Mesenchymal stem cell (in vitro differentiated cells and primary cell): ENCODE measurements around the gene ADAMTS13.
A peak's percentile ranks its signal among the peaks of the same experiment; 100 is the strongest.

Source experiments
- DNase-seq: peaks from one replicate; pipeline ENCODE4 v3.0.0-alpha.2; 2013
- H2AFZ ChIP-seq: one replicate; pipeline ENCODE4 v1.6.1; 2013; ENCODE audit warnings: low read depth, mild to moderate bottlenecking, control low read depth, inconsistent platforms, low read length, moderate library complexity
- H2AK5ac ChIP-seq: 2 replicates; pipeline ENCODE4 v1.6.1; 2013; ENCODE audit warnings: low read length, moderate library complexity, mild to moderate bottlenecking, inconsistent platforms; ENCODE audit not compliant: severe bottlenecking
- H2BK120ac ChIP-seq: one replicate; pipeline ENCODE4 v1.6.1; 2013; ENCODE audit warnings: low read depth, mild to moderate bottlenecking, inconsistent platforms, low read length, moderate library complexity
- H2BK12ac ChIP-seq, 2 experiments: one replicate each; pipeline ENCODE4 v1.6.1; 2013; ENCODE audit warnings: inconsistent platforms in 2 of 2, low read length in 2 of 2, mild to moderate bottlenecking in 2 of 2, moderate library complexity in 2 of 2, control low read depth in 1 of 2
- H2BK15ac ChIP-seq: one replicate; pipeline ENCODE4 v1.6.1; 2013; ENCODE audit warnings: mild to moderate bottlenecking, low read depth, inconsistent platforms; ENCODE audit not compliant: poor library complexity, severe bottlenecking
- H2BK5ac ChIP-seq: 2 replicates; pipeline ENCODE4 v1.6.1; 2013; ENCODE audit warnings: low read depth, mild to moderate bottlenecking, low read length, control low read depth, inconsistent platforms; ENCODE audit not compliant: poor library complexity, severe bottlenecking
- H3K14ac ChIP-seq, 2 experiments: one replicate each; pipeline ENCODE4 v1.6.1; 2013; ENCODE audit warnings: inconsistent platforms in 2 of 2, low read length in 2 of 2, control low read depth in 1 of 2, mild to moderate bottlenecking in 1 of 2, moderate library complexity in 1 of 2
- H3K18ac ChIP-seq, 2 experiments: one replicate each; pipeline ENCODE4 v1.6.1; 2013; ENCODE audit warnings: inconsistent platforms in 2 of 2, low read length in 2 of 2, control low read depth in 1 of 2, low read depth in 1 of 2, mild to moderate bottlenecking in 1 of 2
- H3K23ac ChIP-seq, 2 experiments: one replicate each; pipeline ENCODE4 v1.6.1; 2013; ENCODE audit warnings: inconsistent platforms in 2 of 2, low read length in 2 of 2, mild to moderate bottlenecking in 2 of 2, moderate library complexity in 2 of 2, control low read depth in 1 of 2
- H3K27ac ChIP-seq: 2 replicates; pipeline ENCODE4 v1.5.1; 2013; ENCODE audit warnings: mild to moderate bottlenecking, moderate library complexity, low read length, control low read depth, inconsistent platforms; ENCODE audit not compliant: poor library complexity, severe bottlenecking
- H3K27me3 ChIP-seq, 2 experiments: 2 replicates each; pipeline versions ENCODE4 v1.6.1 to v1.7.0; 2013; ENCODE audit warnings: low read length in 2 of 2, mild to moderate bottlenecking in 2 of 2, moderate library complexity in 2 of 2, control low read depth in 1 of 2, inconsistent platforms in 1 of 2; ENCODE audit not compliant: control insufficient read depth in 1 of 2, insufficient read depth in 1 of 2
- H3K36me3 ChIP-seq, 2 experiments: 2 replicates each; pipeline versions ENCODE4 v1.6.1 to v1.7.0; 2013; ENCODE audit warnings: low read length in 2 of 2, control low read depth in 1 of 2, inconsistent platforms in 1 of 2, low read depth in 1 of 2, mild to moderate bottlenecking in 1 of 2; ENCODE audit not compliant: insufficient read depth in 2 of 2, control insufficient read depth in 1 of 2
- H3K4ac ChIP-seq, 2 experiments: one replicate each; pipeline ENCODE4 v1.6.1; 2013; ENCODE audit warnings: inconsistent platforms in 2 of 2, low read length in 2 of 2, mild to moderate bottlenecking in 2 of 2, moderate library complexity in 2 of 2, control low read depth in 1 of 2, low read depth in 1 of 2
- H3K4me1 ChIP-seq: 2 replicates; pipeline ENCODE4 v1.6.1; 2013; ENCODE audit warnings: low read depth, low read length, control low read depth; ENCODE audit not compliant: control insufficient read depth, insufficient read depth
- H3K4me2 ChIP-seq: 2 replicates; pipeline ENCODE4 v1.6.1; 2013; ENCODE audit warnings: low read length, mild to moderate bottlenecking, inconsistent platforms; ENCODE audit not compliant: poor library complexity, severe bottlenecking
- H3K4me3 ChIP-seq, 2 experiments: 2 replicates each; pipeline versions ENCODE4 v1.5.1 to v1.7.0; 2013; ENCODE audit warnings: low read length in 2 of 2, mild to moderate bottlenecking in 2 of 2, control low read depth in 1 of 2, low read depth in 1 of 2; ENCODE audit not compliant: insufficient read depth in 1 of 2
- H3K79me1 ChIP-seq: replicated peaks from 2 replicates; pipeline ENCODE4 v1.6.1; 2013; ENCODE audit warnings: mild to moderate bottlenecking, control low read depth, low read length, inconsistent platforms; ENCODE audit not compliant: poor library complexity, severe bottlenecking
- H3K9ac ChIP-seq: 2 replicates; pipeline ENCODE4 v1.7.0; 2013; ENCODE audit warnings: mild to moderate bottlenecking, low read length, moderate library complexity
- H3K9me3 ChIP-seq: 2 replicates; pipeline ENCODE4 v1.7.0; 2013; ENCODE audit warnings: mild to moderate bottlenecking, low read length; ENCODE audit not compliant: control insufficient read depth
- H4K8ac ChIP-seq: one replicate; pipeline ENCODE4 v1.6.1; 2013; ENCODE audit warnings: inconsistent platforms, mild to moderate bottlenecking, low read length, moderate library complexity
- H4K91ac ChIP-seq: one replicate; pipeline ENCODE4 v1.6.1; 2013; ENCODE audit warnings: mild to moderate bottlenecking, low read length, inconsistent platforms
- WGBS: methylation state at CpG from one replicate; pipeline ENCODE4 v1.1.7; 2013; ENCODE audit warnings: mixed read lengths; 5-methylcytosine and 5-hydroxymethylcytosine counted together

The ADAMTS13 gene

DNA sequence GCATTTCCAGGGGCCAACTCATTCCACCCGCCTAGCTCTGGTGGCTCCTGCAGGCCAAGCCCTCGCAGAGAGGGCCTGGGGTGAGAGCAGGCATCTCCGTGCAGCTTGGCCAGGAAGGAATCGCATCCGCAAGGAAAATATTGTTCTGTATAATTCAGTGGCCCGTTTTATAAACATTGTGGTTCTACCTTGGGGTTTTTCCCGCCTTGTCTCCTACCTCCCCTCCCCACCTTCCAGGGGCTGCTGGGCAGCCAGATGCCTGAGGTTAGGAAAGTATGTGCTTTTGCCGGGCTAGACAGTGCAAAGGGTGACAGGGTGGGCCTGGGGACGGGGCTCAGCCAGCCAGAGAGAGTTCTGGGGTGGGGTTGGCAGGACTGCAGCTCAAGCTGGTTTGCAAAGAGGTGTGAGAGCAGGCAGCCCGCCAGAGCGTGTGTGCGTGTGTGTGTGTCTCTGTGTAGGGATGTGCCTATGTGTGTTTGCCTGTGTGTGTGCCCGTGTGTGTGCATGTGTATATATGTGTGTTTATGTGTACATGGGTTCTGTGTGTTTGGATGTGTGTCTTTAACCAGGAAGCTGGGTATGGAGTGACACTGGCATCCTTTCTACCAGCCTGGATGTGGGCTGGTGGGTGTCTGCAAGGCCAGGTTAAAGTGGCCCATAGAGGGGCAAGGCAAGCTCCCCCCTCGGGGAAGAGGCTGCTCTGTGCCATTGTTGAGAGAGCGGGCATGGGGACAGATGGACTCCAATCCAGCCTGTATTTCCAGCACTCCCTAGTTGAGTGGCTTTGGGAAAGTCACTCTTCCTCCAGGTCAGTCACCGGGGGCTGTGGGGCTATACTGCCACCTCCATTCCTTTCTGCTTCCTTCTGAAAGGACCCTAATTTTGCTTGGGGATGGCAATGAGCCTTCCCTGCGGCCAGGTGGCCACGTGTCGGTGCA lies 67.4 kb downstream of the ADAMTS13 start:
- no peak overlapping the region for H2AK5ac ChIP-seq
- peaks cover 27% of the 10 kb centered on the region for H3K4me1 ChIP-seq
- no peak overlapping the region for H4K8ac ChIP-seq
- H3K36me3 ChIP-seq, result no peaks in the 10 kb centered on the region
- H2BK120ac ChIP-seq, result no peak overlapping the region
- no peaks in the 10 kb centered on the region for H3K9me3 ChIP-seq
- no peak overlapping the region for H3K27ac ChIP-seq
- no peak overlapping the region for H2BK15ac ChIP-seq
- WGBS, result 82% methylated on average over 18 of the region's 19 CpGs
- no peak overlapping the region for H3K9ac ChIP-seq
- peak overlapping the region; percentile 5 for H4K91ac ChIP-seq
- H2BK12ac ChIP-seq, result no peak overlapping the region
- H3K14ac ChIP-seq, result no peak overlapping the region
- no peaks in the 10 kb centered on the region for H3K79me1 ChIP-seq
- no peak overlapping the region for H2BK5ac ChIP-seq
- H3K4ac ChIP-seq, result no peak overlapping the region
- DNase-seq, result peak; percentile 58
- H3K27me3 ChIP-seq, result peaks cover 5 to 41% of the 10 kb centered on the region in 2 experiments
- H3K4me3 ChIP-seq, result no peak overlapping the region
- no peak overlapping the region for H3K23ac ChIP-seq
- no peak overlapping the region for H3K4me2 ChIP-seq
- no peak overlapping the region for H3K18ac ChIP-seq
- peak overlapping the region; percentile 3 for H2AFZ ChIP-seq

DNA sequence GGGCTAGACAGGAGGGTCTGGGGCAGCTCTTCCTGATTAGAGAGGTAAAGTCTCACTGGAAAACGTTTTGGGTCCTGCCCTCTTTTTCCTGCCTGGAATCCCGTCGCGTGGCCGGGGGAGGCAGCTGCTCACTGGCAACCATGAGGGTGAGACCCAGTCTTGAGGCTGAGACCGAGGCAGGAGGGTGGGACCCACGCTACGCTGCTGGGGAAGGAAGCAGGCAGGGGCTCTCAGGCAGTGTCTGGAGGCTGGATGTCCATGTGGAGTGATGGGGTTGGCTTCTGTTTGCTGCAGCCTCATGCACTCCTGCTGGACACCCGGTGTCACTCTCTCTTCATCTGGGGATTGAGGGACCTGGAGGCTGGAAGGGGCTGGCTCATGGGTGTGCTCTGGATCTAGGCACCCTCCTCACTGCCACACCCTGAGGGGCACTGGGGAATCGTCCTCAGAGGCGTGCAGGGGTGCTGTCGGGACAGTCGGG lies 68.1 kb downstream of the ADAMTS13 start:
- no peak overlapping the region for H3K23ac ChIP-seq
- H3K27me3 ChIP-seq, result peaks cover 0 to 46% of the 10 kb centered on the region in 2 experiments
- H3K27ac ChIP-seq, result no peak overlapping the region
- no peak for DNase-seq
- no peak overlapping the region for H2BK15ac ChIP-seq
- 70% methylated on average over 13 of the region's 13 CpGs for WGBS
- no peak overlapping the region for H3K14ac ChIP-seq
- no peak overlapping the region for H2AFZ ChIP-seq
- H2BK12ac ChIP-seq, result no peak overlapping the region
- H3K9ac ChIP-seq, result no peak overlapping the region
- H3K4me3 ChIP-seq, result no peak overlapping the region
- no peak overlapping the region for H3K18ac ChIP-seq
- no peak overlapping the region for H2AK5ac ChIP-seq
- H2BK5ac ChIP-seq, result no peak overlapping the region
- H2BK120ac ChIP-seq, result no peak overlapping the region
- no peak overlapping the region for H3K4ac ChIP-seq
- no peak overlapping the region for H4K91ac ChIP-seq
- H3K9me3 ChIP-seq, result no peaks in the 10 kb centered on the region
- peaks cover 23% of the 10 kb centered on the region for H3K4me1 ChIP-seq
- H3K4me2 ChIP-seq, result no peak overlapping the region
- H4K8ac ChIP-seq, result no peak overlapping the region
- H3K79me1 ChIP-seq, result no peaks in the 10 kb centered on the region
- no peaks in the 10 kb centered on the region for H3K36me3 ChIP-seq

DNA sequence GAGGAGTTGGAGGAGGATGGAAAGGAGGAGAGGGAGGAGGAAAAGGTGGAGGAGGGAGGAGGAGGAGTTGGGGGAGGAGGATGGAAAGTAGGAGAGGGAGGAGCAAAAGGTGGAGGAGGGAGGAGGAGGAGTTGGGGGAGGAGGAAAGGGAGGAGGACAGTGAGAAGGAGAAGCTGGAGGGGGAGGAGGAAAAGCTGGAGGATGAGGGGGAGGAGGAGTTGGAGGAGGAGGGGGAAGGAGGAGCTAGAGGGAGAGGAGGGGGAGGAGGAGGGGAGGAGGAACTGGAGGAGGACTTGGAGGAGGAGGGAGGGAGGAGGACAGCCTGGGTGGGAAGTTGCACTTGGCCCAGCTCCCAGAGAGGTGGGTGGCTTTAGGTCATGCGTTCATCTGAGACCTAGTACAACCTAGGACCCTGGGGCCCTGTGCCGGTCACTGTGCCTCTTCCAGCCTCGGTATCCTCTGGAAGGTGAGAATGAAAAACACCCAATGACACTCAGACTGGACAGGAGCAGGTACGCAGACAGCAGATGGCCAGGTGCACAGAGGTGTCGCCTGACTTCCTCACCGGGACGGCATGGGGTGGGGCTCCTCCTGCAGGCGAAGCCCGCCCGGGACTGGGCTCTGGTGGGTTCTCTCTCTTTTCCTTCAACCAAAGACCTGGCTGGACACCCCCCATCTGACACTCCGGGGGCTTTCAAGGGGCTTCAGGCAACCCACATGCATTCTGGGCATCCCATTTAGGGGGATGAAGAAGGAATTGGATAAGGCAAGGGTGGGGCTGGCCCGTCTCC lies 68.9 kb downstream of the ADAMTS13 start:
- Histone ChIP-seq H3K18ac (no peak overlapping the region), H2BK120ac (no peak overlapping the region), H2BK5ac (no peak overlapping the region), H2AFZ (no peak overlapping the region), H3K79me1 (no peaks in the 10 kb centered on the region), H4K8ac (no peak overlapping the region), H3K27me3 (peaks cover 3 to 55% of the 10 kb centered on the region in 2 experiments), H2BK15ac (peak overlapping the region; percentile 2), H2BK12ac (no peak overlapping the region), H3K36me3 (peaks cover 0 to 2% of the 10 kb centered on the region in 2 experiments), H4K91ac (no peak overlapping the region), H3K4me3 (no peak overlapping the region), H3K9ac (no peak overlapping the region), H2AK5ac (no peak overlapping the region), H3K4me2 (no peak overlapping the region), H3K14ac (no peak overlapping the region), H3K23ac (no peak overlapping the region), H3K4me1 (peaks cover 23% of the 10 kb centered on the region), H3K9me3 (no peaks in the 10 kb centered on the region), H3K4ac (no peak overlapping the region), H3K27ac (no peak overlapping the region)
- 98% methylated on average over 8 of the region's 12 CpGs for WGBS
- no peak for DNase-seq

DNA sequence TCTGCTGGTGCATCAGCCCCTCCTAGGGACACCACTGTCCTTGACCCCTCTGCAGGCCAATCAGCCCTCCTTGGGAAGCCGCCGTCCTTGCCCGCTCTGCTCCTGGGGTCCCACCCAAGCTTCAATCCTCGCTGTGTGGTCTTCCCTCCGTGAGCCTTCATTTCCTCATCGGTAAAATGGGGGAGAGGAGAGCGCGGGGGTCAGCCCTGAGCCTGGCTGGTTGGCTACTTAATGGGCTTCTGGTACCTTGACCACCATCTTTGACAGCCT lies 69.4 kb downstream of the ADAMTS13 start:
- no peak overlapping the region for H2BK15ac ChIP-seq
- WGBS, result 96% methylated on average over 8 of the region's 8 CpGs

More for the DNA sequence above, 69.4 kb downstream of the ADAMTS13 start:
- H2AK5ac ChIP-seq, result no peak overlapping the region
- H2BK5ac ChIP-seq, result no peak overlapping the region
- H3K18ac ChIP-seq, result no peak overlapping the region
- H4K8ac ChIP-seq, result no peak overlapping the region
- H3K4me1 ChIP-seq, result peaks cover 24% of the 10 kb centered on the region
- H3K9ac ChIP-seq, result no peak overlapping the region
- no peak overlapping the region for H3K4ac ChIP-seq
- H3K4me2 ChIP-seq, result no peak overlapping the region
- H3K14ac ChIP-seq, result no peak overlapping the region
- H2BK12ac ChIP-seq, result no peak overlapping the region
- peaks cover 0 to 4% of the 10 kb centered on the region in 2 experiments for H3K36me3 ChIP-seq
- no peaks in the 10 kb centered on the region for H3K9me3 ChIP-seq
- H3K4me3 ChIP-seq, result no peak overlapping the region
- H3K79me1 ChIP-seq, result no peaks in the 10 kb centered on the region
- no peak overlapping the region for H3K27ac ChIP-seq
- no peak for DNase-seq
- no peak overlapping the region for H3K23ac ChIP-seq
- peaks cover 8 to 60% of the 10 kb centered on the region in 2 experiments for H3K27me3 ChIP-seq
- H2AFZ ChIP-seq, result no peak overlapping the region
- no peak overlapping the region for H4K91ac ChIP-seq
- H2BK120ac ChIP-seq, result no peak overlapping the region
